MM.1S (cell line): ENCODE measurements around the gene WDR72.
"Not testable (repeated sequence)": the region's sequence is repeated elsewhere in the genome, so short reads cannot be mapped to it uniquely, and the experiment has no call there.

Experiments
- DNase-seq: peaks from one replicate; pipeline ENCODE4 v3.0.0-alpha.2; 2015
- H2AFZ ChIP-seq: fragments of 300-600 bp; sonication (generic); 2 replicates; pipeline ENCODE4 v1.6.0; 2016; ENCODE audit warnings: antibody characterized with exemption, low read length
- H3F3A ChIP-seq: fragments of 300-600 bp; sonication (generic); 2 replicates; pipeline ENCODE4 v1.6.1; 2016; ENCODE audit warnings: mild to moderate bottlenecking, antibody characterized with exemption, low read length, moderate library complexity, mixed read lengths; ENCODE audit not compliant: insufficient read depth
- H3K27ac ChIP-seq: fragments of 300-600 bp; sonication (generic); 2 replicates; pipeline ENCODE4 v1.5.1; 2016; ENCODE audit warnings: mild to moderate bottlenecking, low read length
- H3K27me3 ChIP-seq: fragments of 300-600 bp; sonication (generic); replicated peaks from 2 replicates; pipeline ENCODE4 v1.6.0; 2016; ENCODE audit warnings: low read length; ENCODE audit not compliant: insufficient read depth
- H3K36me3 ChIP-seq: fragments of 300-600 bp; sonication (generic); replicated peaks from 2 replicates; pipeline ENCODE4 v1.6.1; 2016; ENCODE audit warnings: mild to moderate bottlenecking, low read length, mixed read lengths; ENCODE audit not compliant: insufficient read depth
- H3K4me1 ChIP-seq: fragments of 300-600 bp; sonication (generic); 2 replicates; pipeline ENCODE4 v1.6.1; 2016; ENCODE audit warnings: low read length, mixed read lengths
- H3K4me2 ChIP-seq: fragments of 300-600 bp; sonication (generic); 2 replicates; pipeline ENCODE4 v1.6.0; 2016; ENCODE audit warnings: low read depth, low read length
- H3K4me3 ChIP-seq: fragments of 300-600 bp; sonication (generic); 2 replicates; pipeline ENCODE4 v1.5.1; 2016; ENCODE audit warnings: low read length, mixed read lengths
- H3K79me2 ChIP-seq: fragments of 300-600 bp; sonication (generic); 2 replicates; pipeline ENCODE4 v1.6.1; 2016; ENCODE audit warnings: mixed run types, low read length, mixed read lengths
- H3K9ac ChIP-seq: fragments of 300-600 bp; sonication (generic); 2 replicates; pipeline ENCODE4 v1.6.1; 2016; ENCODE audit warnings: low read length, mixed read lengths
- H3K9me2 ChIP-seq: fragments of 300-600 bp; sonication (generic); replicated peaks from 2 replicates; pipeline ENCODE4 v1.6.1; 2016; ENCODE audit warnings: mild to moderate bottlenecking, low read length, mixed read lengths; ENCODE audit not compliant: insufficient read depth
- H3K9me3 ChIP-seq: fragments of 300-600 bp; sonication (generic); replicated peaks from 2 replicates; pipeline ENCODE4 v1.6.1; 2016; ENCODE audit warnings: mild to moderate bottlenecking, low read length, mixed read lengths; ENCODE audit not compliant: insufficient read depth
- H4K20me1 ChIP-seq: fragments of 300-600 bp; sonication (generic); 2 replicates; pipeline ENCODE4 v1.6.1; 2016; ENCODE audit warnings: mild to moderate bottlenecking, low read length, moderate library complexity, mixed read lengths; ENCODE audit not compliant: insufficient read depth
- CTCF ChIP-seq: fragments of 300-600 bp; sonication (generic); IDR thresholded peaks from 2 replicates; pipeline ENCODE4 v1.5.1; 2016; ENCODE audit warnings: antibody characterized with exemption, low read length, mixed read lengths
- EZH2 ChIP-seq: fragments of 300-600 bp; sonication (generic); optimal IDR thresholded peaks from 2 replicates; pipeline ENCODE3; 2017; ENCODE audit warnings: low read depth, mild to moderate bottlenecking, antibody characterized with exemption, low read length, mixed read lengths
- EZH2phosphoT487 ChIP-seq: fragments of 300-600 bp; sonication (generic); IDR thresholded peaks from 2 replicates; pipeline ENCODE4 v1.6.1; 2018; ENCODE audit warnings: antibody characterized with exemption, low read length

The WDR72 gene

GRCh38 chr15:53555226-53555625 is 204.2 kb downstream of the WDR72 start:
- Histone ChIP-seq H3K4me2 (no peak overlapping the region), H3K9ac (no peak overlapping the region), H2AFZ (no peak overlapping the region), H3K9me3 (no peaks in the 10 kb centered on the region), H3K79me2 (no peaks in the 10 kb centered on the region), H3K9me2 (no peaks in the 10 kb centered on the region), H4K20me1 (no peaks in the 10 kb centered on the region), H3K4me3 (no peak overlapping the region), H3K27me3 (no peaks in the 10 kb centered on the region), H3K36me3 (no peaks in the 10 kb centered on the region), H3F3A (no peaks in the 10 kb centered on the region), H3K4me1 (no peaks in the 10 kb centered on the region), H3K27ac (no peak overlapping the region)
- no peak for DNase-seq
- TF ChIP-seq EZH2, result no peak
- no peak for TF ChIP-seq EZH2phosphoT487
- no peak for TF ChIP-seq CTCF

GRCh38 chr15:53549697-53550305 is 209.7 kb downstream of the WDR72 start:
- no peak for TF ChIP-seq EZH2
- no peak for TF ChIP-seq CTCF
- no peak for TF ChIP-seq EZH2phosphoT487
- DNase-seq, result no peak

GRCh38 chr15:53548236-53548635 is 211.2 kb downstream of the WDR72 start:
- H3K4me3 ChIP-seq, result no peak overlapping the region
- no peaks in the 10 kb centered on the region for H3K9me3 ChIP-seq
- no peaks in the 10 kb centered on the region for H3F3A ChIP-seq
- no peaks in the 10 kb centered on the region for H3K27me3 ChIP-seq
- no peak for TF ChIP-seq CTCF
- TF ChIP-seq EZH2phosphoT487, result no peak
- no peak for TF ChIP-seq EZH2
- H2AFZ ChIP-seq, result no peak overlapping the region
- no peak overlapping the region for H3K27ac ChIP-seq
- H3K4me2 ChIP-seq, result no peak overlapping the region
- H3K9ac ChIP-seq, result no peak overlapping the region
- H3K36me3 ChIP-seq, result no peaks in the 10 kb centered on the region
- H4K20me1 ChIP-seq, result no peaks in the 10 kb centered on the region
- H3K9me2 ChIP-seq, result no peaks in the 10 kb centered on the region
- no peaks in the 10 kb centered on the region for H3K79me2 ChIP-seq
- no peak for DNase-seq
- H3K4me1 ChIP-seq, result no peaks in the 10 kb centered on the region

More at GRCh38 chr15:53549697-53550305, 209.7 kb downstream of the WDR72 start:
- Histone ChIP-seq H3K36me3 (no peaks in the 10 kb centered on the region), H3K9me2 (no peaks in the 10 kb centered on the region), H3K4me1 (no peaks in the 10 kb centered on the region), H3K27me3 (no peaks in the 10 kb centered on the region), H4K20me1 (no peaks in the 10 kb centered on the region), H3K9ac (no peak overlapping the region), H3K4me3 (no peak overlapping the region), H3K27ac (no peak overlapping the region), H3F3A (no peaks in the 10 kb centered on the region), H3K79me2 (no peaks in the 10 kb centered on the region), H3K4me2 (no peak overlapping the region), H2AFZ (no peak overlapping the region), H3K9me3 (no peaks in the 10 kb centered on the region)

- H3K79me2 ChIP-seq, H3F3A ChIP-seq, H3K27ac ChIP-seq, H3K36me3 ChIP-seq, H3K4me1 ChIP-seq, H3K4me2 ChIP-seq, H3K9me3 ChIP-seq, DNase-seq, H4K20me1 ChIP-seq, H3K27me3 ChIP-seq, H2AFZ ChIP-seq, H3K4me3 ChIP-seq, H3K9me2 ChIP-seq, H3K9ac ChIP-seq: not testable (repeated sequence)
These were observed 218.7 kb downstream of the WDR72 start for GRCh38 chr15:53540626-53541300.
